HG03460 (cell line): Measurements from ENCODE around the gene RPUSD1.
A peak's percentile ranks its signal among the peaks of the same experiment; 100 is the strongest.
"Not testable (repeated sequence)": the region's sequence is repeated elsewhere in the genome, so short reads cannot be mapped to it uniquely, and the experiment has no call there.

Experiments used
- ATAC-seq: cut with Tn5 transposase; IDR thresholded peaks from one replicate; pipeline ENCODE4 v1.9.1; 2021; ENCODE audit not compliant: unreplicated experiment

The RPUSD1 gene

DNA sequence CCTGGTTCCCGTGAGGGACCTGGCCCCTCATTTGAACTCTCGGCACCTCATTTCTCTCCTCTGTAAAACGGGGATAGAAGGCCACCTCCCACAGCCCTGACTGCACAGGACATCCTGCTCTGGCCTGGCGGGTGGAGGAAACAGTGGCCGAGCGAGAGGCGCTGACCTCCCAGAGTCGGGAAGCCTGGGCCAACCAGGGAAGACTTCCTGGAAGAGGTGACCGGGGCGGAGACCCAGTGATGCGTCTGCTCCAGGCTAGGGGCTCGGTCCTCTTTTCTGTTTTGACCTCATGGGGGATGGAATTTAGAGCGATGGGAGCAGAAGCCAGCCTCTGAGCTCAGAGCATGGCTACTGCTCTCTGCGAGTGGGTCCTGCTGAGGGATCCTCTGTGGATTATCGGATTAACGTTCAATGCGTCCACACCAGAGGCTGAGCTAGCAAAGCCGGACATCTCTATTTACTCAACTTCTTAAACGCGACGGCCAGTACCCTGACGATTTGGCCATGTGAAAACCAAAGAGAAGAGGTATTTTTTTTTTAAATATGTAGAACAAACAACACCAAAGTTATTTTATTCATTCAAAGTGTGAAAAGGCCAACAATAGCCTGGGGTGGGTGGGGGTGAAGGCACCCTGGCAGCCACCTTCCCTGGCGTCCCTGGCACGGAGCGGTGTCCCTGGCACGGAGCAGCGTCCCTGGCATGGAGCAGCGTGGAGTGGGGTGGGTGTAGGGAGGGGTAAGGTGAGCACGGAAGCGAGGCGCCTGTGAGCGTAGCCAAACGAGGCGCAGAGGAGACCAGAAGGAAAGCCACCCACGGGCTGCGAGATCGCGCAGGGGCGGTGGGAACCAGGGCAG lies 36.8 kb downstream of the RPUSD1 start:
- no peak for ATAC-seq

- no peak for ATAC-seq
Measured at GRCh38 chr16:750485-750884, 37.7 kb downstream of the RPUSD1 start.

- no peak for ATAC-seq
Measured at GRCh38 chr16:749010-749409, 39.2 kb downstream of the RPUSD1 start.

- no peak for ATAC-seq
Measured at GRCh38 chr16:747978-748746, 40.0 kb downstream of the RPUSD1 start.

DNA sequence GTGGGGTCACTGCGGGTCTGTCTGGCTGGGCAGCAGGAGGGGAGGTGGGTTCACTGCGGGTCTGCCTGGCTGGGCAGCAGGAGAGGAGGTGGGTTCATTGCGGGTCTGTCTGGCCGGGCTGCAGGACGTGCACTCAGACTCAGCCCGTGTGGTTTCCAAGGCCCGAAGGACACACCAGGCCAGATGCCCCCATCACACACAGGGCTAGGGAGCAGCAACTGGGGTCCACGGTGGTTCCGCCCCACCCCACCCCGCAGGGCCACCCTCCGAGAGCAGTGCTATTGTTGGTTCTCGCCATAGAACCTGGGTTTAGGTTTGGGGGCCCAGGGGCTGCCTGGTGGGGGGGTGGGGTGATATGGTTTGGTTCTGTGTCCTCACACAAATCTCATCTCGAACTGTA lies 41.5 kb downstream of the RPUSD1 start:
- ATAC-seq: no peak

GRCh38 chr16:745739-746138 lies 42.4 kb downstream of the RPUSD1 start:
- no peak for ATAC-seq

- no peak for ATAC-seq
Measured at GRCh38 chr16:743794-744500, 44.2 kb downstream of the RPUSD1 start.

DNA sequence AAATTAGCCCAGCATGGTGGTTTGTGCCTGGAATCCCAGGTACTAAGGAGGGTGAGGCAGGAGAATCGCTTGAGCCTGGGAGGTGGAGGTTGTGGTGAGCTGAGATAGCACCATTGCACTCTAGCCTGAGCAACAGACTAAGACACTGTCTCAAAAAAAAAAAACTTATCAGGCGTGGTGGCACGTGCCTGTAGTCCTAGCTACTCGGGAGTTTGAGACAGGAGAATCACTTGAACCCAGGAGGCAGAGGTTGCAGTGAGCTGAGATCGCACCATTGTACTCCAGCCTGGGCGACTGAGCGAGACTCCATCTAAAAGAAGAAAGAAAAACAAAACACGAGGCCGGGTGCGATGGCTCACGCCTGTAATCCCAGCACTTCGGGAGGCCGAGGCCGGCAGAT lies 45.3 kb downstream of the RPUSD1 start:
- ATAC-seq: not testable (repeated sequence)

GRCh38 chr16:741986-742629 lies 46.1 kb downstream of the RPUSD1 start:
- ATAC-seq: no peak

DNA sequence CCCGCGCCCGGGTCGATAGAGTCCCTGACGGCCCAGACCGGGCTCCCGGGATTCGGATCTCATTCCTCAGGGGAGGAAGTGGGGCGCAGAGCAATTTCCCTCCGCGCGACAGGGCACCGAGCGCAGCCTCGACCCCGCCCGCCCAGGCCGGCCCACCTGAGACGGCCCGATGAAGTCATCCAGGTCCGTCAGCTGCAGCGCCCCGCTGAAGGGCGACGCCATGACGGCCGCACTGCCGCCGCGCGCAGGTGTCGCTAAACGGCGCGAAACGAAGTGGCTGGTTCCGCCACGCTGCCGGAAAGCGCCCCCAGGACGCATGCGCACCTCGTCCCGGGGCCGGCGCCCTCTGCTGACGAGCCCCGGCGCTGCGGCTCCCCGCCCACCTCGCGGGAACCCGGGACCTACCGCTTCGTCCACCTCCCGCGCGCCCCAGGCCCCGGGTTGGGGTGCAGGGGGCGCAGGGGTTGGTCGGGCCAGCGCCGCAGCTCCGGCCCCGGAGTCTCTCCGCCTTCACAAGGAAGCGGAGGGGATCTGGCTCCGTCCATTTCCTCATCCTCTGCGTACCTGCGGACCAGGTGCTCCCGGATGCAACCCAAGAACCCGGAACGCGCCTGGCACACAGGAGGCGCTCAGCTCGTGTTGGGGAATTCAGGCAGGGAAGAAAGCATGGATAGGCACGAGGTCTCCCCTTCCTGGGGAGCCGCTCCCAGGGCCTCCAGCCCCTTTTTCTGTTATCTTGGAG lies 47.2 kb downstream of the RPUSD1 start, which contains the start of gene CIAO3:
Gene CIAO3 (minus strand): TSS at position 234 of the 742 bp plus-strand sequence. CDS start 12 bp downstream, at position 222.
- peak; percentile 70 for ATAC-seq

DNA sequence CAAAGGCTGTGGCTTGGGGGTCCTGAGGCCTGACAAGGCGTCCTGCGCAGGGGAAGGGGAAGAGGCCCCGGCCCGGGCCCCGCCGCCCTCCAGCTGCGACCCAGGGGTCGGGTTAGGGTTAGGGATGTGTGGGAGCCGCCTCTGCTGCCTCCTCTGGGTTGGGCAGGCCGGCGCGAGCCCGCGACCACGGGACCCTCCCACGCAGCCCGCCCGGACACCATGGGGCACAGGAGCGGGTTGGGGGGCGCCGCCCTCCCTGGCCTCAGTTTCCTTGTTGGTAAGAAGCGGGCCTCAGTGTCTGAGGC lies 47.8 kb downstream of the RPUSD1 start:
- ATAC-seq: peak; percentile 6

- ATAC-seq: no peak
Measured at GRCh38 chr16:739560-740458, 48.4 kb downstream of the RPUSD1 start.

DNA sequence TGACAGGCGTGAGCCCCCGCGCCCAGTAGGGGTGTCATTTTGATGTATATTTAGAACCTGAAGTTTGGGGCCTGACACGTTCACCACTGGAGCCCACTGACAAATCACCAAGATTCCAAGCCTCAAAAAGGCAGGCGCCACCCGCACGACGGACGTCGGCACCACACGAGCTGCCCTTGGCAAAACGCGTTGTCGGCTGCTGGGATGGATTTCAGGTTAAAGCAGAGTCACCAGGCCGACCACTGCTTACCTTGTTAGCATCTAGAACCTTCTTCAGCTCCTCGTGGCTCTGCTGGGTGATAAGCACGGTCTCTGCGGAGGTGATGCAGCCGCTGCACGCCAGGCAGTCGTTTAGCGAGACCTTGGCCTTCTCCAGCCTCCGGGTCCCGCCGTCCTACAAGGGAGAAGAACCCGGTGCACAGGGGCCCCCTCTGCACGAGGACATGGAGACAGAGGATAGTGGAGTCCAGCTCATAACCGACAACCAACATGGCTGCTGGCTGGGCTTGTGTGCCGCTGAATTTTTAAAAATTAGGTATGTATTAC lies 51.2 kb downstream of the RPUSD1 start:
- no peak for ATAC-seq

DNA sequence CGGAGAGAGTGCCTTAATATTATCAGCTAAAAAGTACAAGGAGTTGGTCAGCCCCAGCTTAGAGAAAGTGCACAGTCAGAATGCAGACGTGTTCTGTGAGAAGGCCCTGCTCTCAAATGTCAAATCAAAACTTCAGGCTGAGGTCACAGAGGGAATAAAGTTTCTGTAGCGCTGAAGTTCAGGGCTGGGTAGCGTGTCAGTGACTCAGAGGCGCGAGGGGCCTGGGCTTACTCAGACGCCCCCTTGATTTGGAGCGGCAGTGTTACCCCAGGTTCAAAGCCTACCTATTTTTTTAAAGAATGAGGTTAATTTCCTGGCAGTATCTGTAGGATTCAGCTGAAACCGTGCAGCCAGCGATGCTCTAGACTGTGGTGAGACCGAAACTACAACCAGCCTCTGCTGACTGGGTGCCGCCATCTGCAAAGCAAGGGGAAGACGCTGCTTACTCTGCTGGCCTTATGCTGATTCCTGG lies 52.2 kb downstream of the RPUSD1 start:
- ATAC-seq: no peak

GRCh38 chr16:734981-735881 lies 53.0 kb downstream of the RPUSD1 start:
- ATAC-seq: no peak
